Mesenteric fat pad (tissue), 1 donor: ENCODE measurements around the gene ACOT13. TPM values are rescaled to one million over a fixed set of nuclear protein-coding genes. Genes with fewer than 3 reads are reported as not detected.

Experiments
- total RNA-seq: library from RNA; stranded (reverse); fragmentation: NEBNext Ultra II Directional; extraction: Animal tissue kit (Norgen Biotek cat#: 25700); gene quantifications from one replicate; pipeline ENCODE4 v1.2.1, GENCODE V29; 2021
- donor health status: DM: yes; HTN: yes; CAD: no.

The ACOT13 gene
- total RNA-seq, 1 donor from 2014 or later, result 17.0 TPM

Other genes with a start within 250 kb of the ACOT13 start
- gene GPLD1, start 177.5 kb upstream of the ACOT13 start, total RNA-seq, result 11.0 TPM
- gene ALDH5A1, start 172.1 kb upstream of the ACOT13 start, total RNA-seq, result 11.5 TPM
- 0.13 TPM for gene KIAA0319, start 20.9 kb upstream of the ACOT13 start, total RNA-seq
- 29.9 TPM for gene TDP2, start 178 bp upstream of the ACOT13 start, total RNA-seq
- 99.2 TPM for gene C6orf62, start 52.1 kb downstream of the ACOT13 start, total RNA-seq
- gene GMNN, start 107.9 kb downstream of the ACOT13 start, total RNA-seq, result 7.6 TPM
- not detected for gene ARMH2, start 131.8 kb downstream of the ACOT13 start, total RNA-seq